Measurements from ENCODE around the gene SPANXC.

- TF ChIP-seq, protein P1, sequence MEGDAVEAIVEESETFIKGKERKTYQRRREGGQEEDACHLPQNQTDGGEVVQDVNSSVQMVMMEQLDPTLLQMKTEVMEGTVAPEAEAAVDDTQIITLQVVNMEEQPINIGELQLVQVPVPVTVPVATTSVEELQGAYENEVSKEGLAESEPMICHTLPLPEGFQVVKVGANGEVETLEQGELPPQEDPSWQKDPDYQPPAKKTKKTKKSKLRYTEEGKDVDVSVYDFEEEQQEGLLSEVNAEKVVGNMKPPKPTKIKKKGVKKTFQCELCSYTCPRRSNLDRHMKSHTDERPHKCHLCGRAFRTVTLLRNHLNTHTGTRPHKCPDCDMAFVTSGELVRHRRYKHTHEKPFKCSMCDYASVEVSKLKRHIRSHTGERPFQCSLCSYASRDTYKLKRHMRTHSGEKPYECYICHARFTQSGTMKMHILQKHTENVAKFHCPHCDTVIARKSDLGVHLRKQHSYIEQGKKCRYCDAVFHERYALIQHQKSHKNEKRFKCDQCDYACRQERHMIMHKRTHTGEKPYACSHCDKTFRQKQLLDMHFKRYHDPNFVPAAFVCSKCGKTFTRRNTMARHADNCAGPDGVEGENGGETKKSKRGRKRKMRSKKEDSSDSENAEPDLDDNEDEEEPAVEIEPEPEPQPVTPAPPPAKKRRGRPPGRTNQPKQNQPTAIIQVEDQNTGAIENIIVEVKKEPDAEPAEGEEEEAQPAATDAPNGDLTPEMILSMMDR (IDR thresholded peaks at IDR 0.05), result no peak
- TF ChIP-seq POLR2AphosphoS5 (IDR thresholded peaks at IDR 0.05; ENCODE audit: low read depth, low read length) (no peak), REST (IDR thresholded peaks at IDR 0.05; ENCODE audit: insufficient read depth in 1 of 2, low read depth in 2 of 2, low read length in 1 of 2) (no peak)
Observed at GRCh38 chrX:141258080-141258479, 15.8 kb upstream of the SPANXC start.

All from Panc1 (cell line).